ENCODE data around the gene ZDHHC1. TPM values are rescaled to one million over a fixed set of nuclear protein-coding genes. Genes with fewer than 3 reads are reported as not detected.

ZDHHC1 gene
- total RNA-seq, 3 donors from 2014 or later: 9.2 to 12.3 (median 10.0) TPM

- H3K4me3 ChIP-seq: no peak overlapping the region
- ATAC-seq (no peak), DNase-seq (no peak)
- intact Hi-C loops (cut with DNase I, micrococcal nuclease): no loop called here
- TF ChIP-seq CTCF (IDR thresholded peaks at IDR 0.05): no peak
- peaks cover 90% of the 10 kb centered on the region for H3K4me1 ChIP-seq (ENCODE audit: low read depth)
- no peaks in the 10 kb centered on the region for H3K9me3 ChIP-seq
- no peaks in the 10 kb centered on the region for H3K36me3 ChIP-seq (ENCODE audit: low read depth)
These were observed 28.8 kb upstream of the ZDHHC1 start for GRCh38 chr16:67445126-67445426.

- intact Hi-C loops (cut with DNase I, micrococcal nuclease): no loop called here
- ATAC-seq (no peak), DNase-seq (peak in 1 of 3 donors; percentile 12)
- Histone ChIP-seq H3K36me3 (ENCODE audit: low read depth) (no peaks in the 10 kb centered on the region), H3K9me3 (no peaks in the 10 kb centered on the region), H3K4me3 (no peak overlapping the region), H3K4me1 (ENCODE audit: low read depth) (peaks cover 88% of the 10 kb centered on the region)
- TF ChIP-seq CTCF (IDR thresholded peaks at IDR 0.05): no peak
These were observed 28.2 kb upstream of the ZDHHC1 start for GRCh38 chr16:67444259-67445125.

GRCh38 chr16:67443265-67443664, 27.0 kb upstream of the ZDHHC1 start:
- TF ChIP-seq CTCF (IDR thresholded peaks at IDR 0.05): no peak
- Histone ChIP-seq H3K4me1 (ENCODE audit: low read depth) (peaks cover 77% of the 10 kb centered on the region), H3K9me3 (no peaks in the 10 kb centered on the region), H3K4me3 (no peak overlapping the region), H3K36me3 (ENCODE audit: low read depth) (no peaks in the 10 kb centered on the region)
- intact Hi-C loops (cut with DNase I, micrococcal nuclease): no loop called here
- no peak for ATAC-seq
- DNase-seq: peak in 1 of 3 donors; percentile 37

- intact Hi-C loops (cut with DNase I, micrococcal nuclease): no loop called here
- ATAC-seq (no peak), DNase-seq (peak in 1 of 3 donors; percentile 40)
- no peaks in the 10 kb centered on the region for H3K36me3 ChIP-seq (ENCODE audit: low read depth)
- no peak for TF ChIP-seq CTCF (IDR thresholded peaks at IDR 0.05)
- H3K4me1 ChIP-seq (ENCODE audit: low read depth): peaks cover 71% of the 10 kb centered on the region
- H3K9me3 ChIP-seq: no peaks in the 10 kb centered on the region
- no peak overlapping the region for H3K4me3 ChIP-seq
These were observed 26.4 kb upstream of the ZDHHC1 start for GRCh38 chr16:67442581-67443255.

- Histone ChIP-seq H3K36me3 (ENCODE audit: low read depth) (no peaks in the 10 kb centered on the region), H3K4me3 (no peak overlapping the region), H3K9me3 (no peaks in the 10 kb centered on the region), H3K4me1 (ENCODE audit: low read depth) (peaks cover 63% of the 10 kb centered on the region)
- TF ChIP-seq CTCF (IDR thresholded peaks at IDR 0.05): no peak
- ATAC-seq (no peak), DNase-seq (peak in 1 of 3 donors; percentile 52)
- intact Hi-C loops (cut with DNase I, micrococcal nuclease): no loop called here
These were observed 25.6 kb upstream of the ZDHHC1 start for GRCh38 chr16:67441907-67442306.

All from mucosa of descending colon (tissue), 3 donors.